Activated T-cell treated with anti-CD3 and anti-CD28 coated beads, Interleukin-2, amount 50 U/mL, for 24 hours (primary cell): Measurements from ENCODE around the gene EFR3B.

Experiments used
- DNase-seq: peaks from one replicate; pipeline ENCODE4 v3.0.0-alpha.2; 2020
- H3K27ac Mint-ChIP-seq: 2 replicates; pipeline ENCODE4 v1.8.0; 2020; ENCODE audit warnings: mild to moderate bottlenecking, mixed read lengths
- H3K27me3 Mint-ChIP-seq: 2 replicates; pipeline ENCODE4 v1.8.0; 2020; ENCODE audit warnings: mixed read lengths
- H3K36me3 Mint-ChIP-seq: 2 replicates; pipeline ENCODE4 v1.8.0; 2020; ENCODE audit warnings: low read depth, mixed read lengths
- H3K4me1 Mint-ChIP-seq: 2 replicates; pipeline ENCODE4 v1.8.0; 2020; ENCODE audit warnings: low read depth, mixed read lengths
- H3K4me3 Mint-ChIP-seq: 2 replicates; pipeline ENCODE4 v1.8.0; 2020; ENCODE audit warnings: mild to moderate bottlenecking, moderate library complexity, mixed read lengths
- H3K9me3 Mint-ChIP-seq: 2 replicates; pipeline ENCODE4 v1.8.0; 2020; ENCODE audit warnings: mixed read lengths

EFR3B gene

GRCh38 chr2:25073914-25074313 is 32.0 kb downstream of the EFR3B start:
- no peak overlapping the region for H3K27ac Mint-ChIP-seq
- H3K9me3 Mint-ChIP-seq = no peaks in the 10 kb centered on the region
- no peak for DNase-seq
- H3K4me1 Mint-ChIP-seq = no peaks in the 10 kb centered on the region
- H3K27me3 Mint-ChIP-seq = peaks cover 17% of the 10 kb centered on the region
- H3K36me3 Mint-ChIP-seq = no peaks in the 10 kb centered on the region
- H3K4me3 Mint-ChIP-seq = no peak overlapping the region

GRCh38 chr2:25074826-25075225 is 33.0 kb downstream of the EFR3B start:
- H3K36me3 Mint-ChIP-seq = no peaks in the 10 kb centered on the region
- H3K4me1 Mint-ChIP-seq = no peaks in the 10 kb centered on the region
- H3K27me3 Mint-ChIP-seq = peaks cover 21% of the 10 kb centered on the region
- no peak for DNase-seq
- no peak overlapping the region for H3K27ac Mint-ChIP-seq
- no peaks in the 10 kb centered on the region for H3K9me3 Mint-ChIP-seq
- H3K4me3 Mint-ChIP-seq = no peak overlapping the region

GRCh38 chr2:25076749-25077148 is 34.9 kb downstream of the EFR3B start:
- Mint-ChIP-seq H3K4me3 (no peak overlapping the region), H3K27me3 (peaks cover 31% of the 10 kb centered on the region), H3K4me1 (no peaks in the 10 kb centered on the region), H3K27ac (no peak overlapping the region), H3K9me3 (no peaks in the 10 kb centered on the region), H3K36me3 (no peaks in the 10 kb centered on the region)
- no peak for DNase-seq

- Mint-ChIP-seq H3K27ac (no peak overlapping the region), H3K4me1 (no peaks in the 10 kb centered on the region), H3K4me3 (no peak overlapping the region), H3K27me3 (peaks cover 31% of the 10 kb centered on the region), H3K36me3 (no peaks in the 10 kb centered on the region), H3K9me3 (no peaks in the 10 kb centered on the region)
- DNase-seq = no peak
These were observed 35.9 kb downstream of the EFR3B start for GRCh38 chr2:25077789-25078169.

GRCh38 chr2:25078170-25079049 is 36.5 kb downstream of the EFR3B start:
- Mint-ChIP-seq H3K36me3 (no peaks in the 10 kb centered on the region), H3K9me3 (no peaks in the 10 kb centered on the region), H3K27me3 (peaks cover 31% of the 10 kb centered on the region)

GRCh38 chr2:25079050-25079635 is 37.3 kb downstream of the EFR3B start:
- Mint-ChIP-seq H3K4me1 (no peaks in the 10 kb centered on the region), H3K9me3 (no peaks in the 10 kb centered on the region), H3K27ac (no peak overlapping the region), H3K4me3 (no peak overlapping the region), H3K36me3 (no peaks in the 10 kb centered on the region), H3K27me3 (peaks cover 31% of the 10 kb centered on the region)
- no peak for DNase-seq

More at GRCh38 chr2:25078170-25079049, 36.5 kb downstream of the EFR3B start:
- H3K4me1 Mint-ChIP-seq = no peaks in the 10 kb centered on the region
- no peak overlapping the region for H3K4me3 Mint-ChIP-seq
- no peak overlapping the region for H3K27ac Mint-ChIP-seq
- DNase-seq = no peak

GRCh38 chr2:25081237-25081790 is 39.4 kb downstream of the EFR3B start:
- Mint-ChIP-seq H3K4me3 (no peak overlapping the region), H3K4me1 (no peaks in the 10 kb centered on the region), H3K27me3 (peaks cover 27% of the 10 kb centered on the region), H3K27ac (no peak overlapping the region), H3K9me3 (no peaks in the 10 kb centered on the region), H3K36me3 (no peaks in the 10 kb centered on the region)
- DNase-seq = no peak

- Mint-ChIP-seq H3K27me3 (peaks cover 19% of the 10 kb centered on the region), H3K4me1 (no peaks in the 10 kb centered on the region), H3K27ac (no peak overlapping the region), H3K4me3 (no peak overlapping the region), H3K9me3 (no peaks in the 10 kb centered on the region), H3K36me3 (no peaks in the 10 kb centered on the region)
- no peak for DNase-seq
These were observed 40.2 kb downstream of the EFR3B start for GRCh38 chr2:25082002-25082622.

- DNase-seq = no peak
- peaks cover 3% of the 10 kb centered on the region for H3K27me3 Mint-ChIP-seq
- H3K27ac Mint-ChIP-seq = no peak overlapping the region
- no peaks in the 10 kb centered on the region for H3K4me1 Mint-ChIP-seq
- no peaks in the 10 kb centered on the region for H3K36me3 Mint-ChIP-seq
- H3K4me3 Mint-ChIP-seq = no peak overlapping the region
- no peaks in the 10 kb centered on the region for H3K9me3 Mint-ChIP-seq
These were observed 44.1 kb downstream of the EFR3B start for GRCh38 chr2:25085761-25086560.

- Mint-ChIP-seq H3K4me1 (no peaks in the 10 kb centered on the region), H3K27me3 (no peaks in the 10 kb centered on the region), H3K9me3 (no peaks in the 10 kb centered on the region), H3K4me3 (no peak overlapping the region), H3K27ac (no peak overlapping the region), H3K36me3 (no peaks in the 10 kb centered on the region)
- DNase-seq = no peak
These were observed 47.1 kb downstream of the EFR3B start for GRCh38 chr2:25088817-25089516.

GRCh38 chr2:25089605-25090315 is 47.9 kb downstream of the EFR3B start:
- Mint-ChIP-seq H3K9me3 (no peaks in the 10 kb centered on the region), H3K4me1 (no peaks in the 10 kb centered on the region), H3K27ac (no peak overlapping the region), H3K36me3 (no peaks in the 10 kb centered on the region), H3K27me3 (no peaks in the 10 kb centered on the region), H3K4me3 (no peak overlapping the region)
- DNase-seq = no peak

- no peak overlapping the region for H3K27ac Mint-ChIP-seq
- H3K36me3 Mint-ChIP-seq = no peaks in the 10 kb centered on the region
- H3K27me3 Mint-ChIP-seq = no peaks in the 10 kb centered on the region
- DNase-seq = no peak
- H3K4me3 Mint-ChIP-seq = no peak overlapping the region
- no peaks in the 10 kb centered on the region for H3K4me1 Mint-ChIP-seq
- no peaks in the 10 kb centered on the region for H3K9me3 Mint-ChIP-seq
These were observed 48.9 kb downstream of the EFR3B start for GRCh38 chr2:25090801-25091200.

- no peaks in the 10 kb centered on the region for H3K4me1 Mint-ChIP-seq
- H3K36me3 Mint-ChIP-seq = no peaks in the 10 kb centered on the region
- no peak overlapping the region for H3K4me3 Mint-ChIP-seq
- H3K27ac Mint-ChIP-seq = no peak overlapping the region
- no peaks in the 10 kb centered on the region for H3K27me3 Mint-ChIP-seq
- no peaks in the 10 kb centered on the region for H3K9me3 Mint-ChIP-seq
- DNase-seq = no peak
These were observed 49.4 kb downstream of the EFR3B start for GRCh38 chr2:25091265-25091664.
